Iris pigment epithelial cell (primary cell): Measurements from ENCODE around the gene MYO5A.
"Not testable (repeated sequence)": the region's sequence is repeated elsewhere in the genome, so short reads cannot be mapped to it uniquely, and the experiment has no call there.

ENCODE experiments used
- DNase-seq: peaks from one replicate; pipeline ENCODE4 v3.0.0-alpha.2; 2011; ENCODE audit warnings: low read depth

Gene MYO5A

GRCh38 chr15:52528564-52529340 is at the start of gene MYO5A:
TSS of gene MYO5A (minus strand) at chr15:52528880. CDS start at chr15:52528806, 74 bp downstream.
- DNase-seq = peak; percentile 65

- no peak for DNase-seq
Measured at GRCh38 chr15:52576692-52577091, 48.0 kb upstream of the MYO5A start.

- DNase-seq = not testable (repeated sequence)
Measured at GRCh38 chr15:52575573-52575972, 46.9 kb upstream of the MYO5A start.

- DNase-seq = no peak
Measured at GRCh38 chr15:52575072-52575471, 46.4 kb upstream of the MYO5A start.

GRCh38 chr15:52574623-52575022 is 45.9 kb upstream of the MYO5A start:
- not testable (repeated sequence) for DNase-seq

- DNase-seq = peak; percentile 91
Measured at GRCh38 chr15:52568601-52569585, 40.2 kb upstream of the MYO5A start, which contains the start of gene ARPP19. TSS of gene ARPP19 (minus strand) at chr15:52569030. CDS start at chr15:52568892, 138 bp downstream.

- peak; percentile 47 for DNase-seq
Measured at GRCh38 chr15:52567871-52568600, 39.4 kb upstream of the MYO5A start.

- no peak for DNase-seq
Measured at GRCh38 chr15:52566889-52567288, 38.2 kb upstream of the MYO5A start.

GRCh38 chr15:52565417-52566358 is 37.0 kb upstream of the MYO5A start:
- DNase-seq = peak; percentile 55

GRCh38 chr15:52563501-52564060 is 34.9 kb upstream of the MYO5A start:
- DNase-seq = no peak

- DNase-seq = peak; percentile 66
Measured at GRCh38 chr15:52559575-52559974, 30.9 kb upstream of the MYO5A start.

- no peak for DNase-seq
Measured at GRCh38 chr15:52559022-52559421, 30.3 kb upstream of the MYO5A start.

- peak; percentile 91 for DNase-seq
Measured at GRCh38 chr15:52558196-52558595, 29.5 kb upstream of the MYO5A start.

- DNase-seq = peak; percentile 31
Measured at GRCh38 chr15:52557274-52557641, 28.6 kb upstream of the MYO5A start.

- DNase-seq = peak; percentile 10
Measured at GRCh38 chr15:52556524-52557273, 28.0 kb upstream of the MYO5A start.

GRCh38 chr15:52552303-52552702 is 23.6 kb upstream of the MYO5A start:
- DNase-seq = no peak

- no peak for DNase-seq
Measured at GRCh38 chr15:52551762-52552161, 23.1 kb upstream of the MYO5A start.

- not testable (repeated sequence) for DNase-seq
Measured at GRCh38 chr15:52551186-52551585, 22.5 kb upstream of the MYO5A start.

- no peak for DNase-seq
Measured at GRCh38 chr15:52546031-52546751, 17.5 kb upstream of the MYO5A start.
